HG02642 (cell line): ENCODE measurements around the gene ZNG1C.
"Not testable (repeated sequence)": the region's sequence is repeated elsewhere in the genome, so short reads cannot be mapped to it uniquely, and the experiment has no call there.

Source experiments
- ATAC-seq: cut with Tn5 transposase; IDR thresholded peaks from one replicate; pipeline ENCODE4 v1.9.1; 2021; ENCODE audit warnings: mild to moderate bottlenecking; ENCODE audit not compliant: unreplicated experiment, poor library complexity

The ZNG1C gene

GRCh38 chr9:68241683-68242082 is at the start of gene ZNG1C:
Gene ZNG1C (plus strand): TSS chr9:68241983. CDS start chr9:68242032, 49 bp downstream.
- not testable (repeated sequence) for ATAC-seq

- not testable (repeated sequence) for ATAC-seq
These were observed 654 bp downstream of the ZNG1C start for GRCh38 chr9:68242437-68242836.

- ATAC-seq: not testable (repeated sequence)
These were observed 39.3 kb downstream of the ZNG1C start for GRCh38 chr9:68281041-68281440.

GRCh38 chr9:68302567-68302966 is 60.8 kb downstream of the ZNG1C start, which contains the start of gene FOXD4L3:
Gene FOXD4L3 (plus strand): TSS chr9:68302867. CDS start chr9:68302952, 85 bp downstream.
- not testable (repeated sequence) for ATAC-seq

GRCh38 chr9:68303771-68304170 is 62.0 kb downstream of the ZNG1C start:
- ATAC-seq: not testable (repeated sequence)

GRCh38 chr9:68304212-68304611 is 62.4 kb downstream of the ZNG1C start:
- not testable (repeated sequence) for ATAC-seq

- not testable (repeated sequence) for ATAC-seq
These were observed 63.0 kb downstream of the ZNG1C start for GRCh38 chr9:68304777-68305176.

- not testable (repeated sequence) for ATAC-seq
These were observed 64.0 kb downstream of the ZNG1C start for GRCh38 chr9:68305680-68306285.

GRCh38 chr9:68306391-68306964 is 64.7 kb downstream of the ZNG1C start:
- not testable (repeated sequence) for ATAC-seq

- ATAC-seq: not testable (repeated sequence)
These were observed 65.3 kb downstream of the ZNG1C start for GRCh38 chr9:68307127-68307526.

- not testable (repeated sequence) for ATAC-seq
These were observed 65.9 kb downstream of the ZNG1C start for GRCh38 chr9:68307654-68308053.

- ATAC-seq: not testable (repeated sequence)
These were observed 69.4 kb downstream of the ZNG1C start for GRCh38 chr9:68311208-68311607.

- not testable (repeated sequence) for ATAC-seq
These were observed 76.4 kb downstream of the ZNG1C start for GRCh38 chr9:68318209-68318608.

- not testable (repeated sequence) for ATAC-seq
These were observed 82.0 kb downstream of the ZNG1C start for GRCh38 chr9:68323749-68324148.

GRCh38 chr9:68324518-68324917 is 82.7 kb downstream of the ZNG1C start:
- ATAC-seq: not testable (repeated sequence)

- not testable (repeated sequence) for ATAC-seq
These were observed 87.3 kb downstream of the ZNG1C start for GRCh38 chr9:68329106-68329505.

- not testable (repeated sequence) for ATAC-seq
These were observed 88.9 kb downstream of the ZNG1C start for GRCh38 chr9:68330531-68331173.

- not testable (repeated sequence) for ATAC-seq
These were observed 90.3 kb downstream of the ZNG1C start for GRCh38 chr9:68332122-68332521.

- not testable (repeated sequence) for ATAC-seq
These were observed 94.2 kb downstream of the ZNG1C start for GRCh38 chr9:68335935-68336334.

- not testable (repeated sequence) for ATAC-seq
These were observed 95.0 kb downstream of the ZNG1C start for GRCh38 chr9:68336639-68337339.

- ATAC-seq: not testable (repeated sequence)
These were observed 96.2 kb downstream of the ZNG1C start for GRCh38 chr9:68338000-68338399.
